PC-3 (cell line): ENCODE results near the gene FKBP7.

Source experiments
- EZH2 ChIP-seq: fragments of 300-600 bp; sonication (generic); IDR thresholded peaks from one replicate; pipeline ENCODE4 v1.6.1; 2017; ENCODE audit warnings: antibody characterized with exemption, mild to moderate bottlenecking, low read length; ENCODE audit not compliant: unreplicated experiment
- EZH2phosphoT487 ChIP-seq: fragments of 300-600 bp; sonication (generic); IDR thresholded peaks from 2 replicates; pipeline ENCODE4 v1.6.1; 2018; ENCODE audit warnings: mild to moderate bottlenecking, antibody characterized with exemption, low read length, borderline replicate concordance
- TF ChIP-seq, protein P1 (sequence below): fragments of 300-600 bp; sonication (generic); conservative IDR thresholded peaks from 2 replicates; pipeline ENCODE4 v1.5.1; 2017; ENCODE audit warnings: antibody characterized with exemption, low read depth, mild to moderate bottlenecking, low read length

DNA sequence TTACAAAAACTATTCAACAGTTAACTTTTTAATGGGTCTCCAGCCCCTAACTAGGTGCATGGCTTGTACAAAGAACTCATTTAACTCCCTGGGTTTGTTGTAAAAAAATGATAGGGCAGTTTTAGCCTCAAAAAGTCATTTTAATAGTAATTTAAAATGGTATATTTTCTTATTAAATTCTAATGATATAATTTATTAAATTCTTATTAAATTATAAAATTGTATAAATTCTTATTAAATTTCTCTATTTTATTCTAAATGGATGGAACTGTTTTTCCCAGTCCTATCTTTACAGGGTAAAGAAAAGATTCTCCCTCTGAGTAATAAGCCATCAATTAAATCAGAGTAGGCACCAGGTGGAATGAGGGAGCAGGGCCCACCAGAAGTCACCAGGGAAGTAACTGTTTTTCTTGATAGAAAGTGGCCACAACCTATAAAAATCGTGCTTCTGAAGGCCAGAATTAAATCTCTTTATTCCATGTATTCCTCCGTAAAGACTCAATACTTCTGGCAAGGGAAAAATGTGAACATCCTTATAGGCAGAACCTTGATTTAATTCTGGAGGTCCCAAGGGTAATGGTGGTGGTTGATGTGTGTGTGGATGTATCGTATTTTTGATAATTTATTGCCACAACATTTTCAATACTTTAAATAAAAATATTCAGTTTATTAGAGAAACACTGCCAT lies 814 bp downstream of the FKBP7 start:
- TF ChIP-seq, protein P1, sequence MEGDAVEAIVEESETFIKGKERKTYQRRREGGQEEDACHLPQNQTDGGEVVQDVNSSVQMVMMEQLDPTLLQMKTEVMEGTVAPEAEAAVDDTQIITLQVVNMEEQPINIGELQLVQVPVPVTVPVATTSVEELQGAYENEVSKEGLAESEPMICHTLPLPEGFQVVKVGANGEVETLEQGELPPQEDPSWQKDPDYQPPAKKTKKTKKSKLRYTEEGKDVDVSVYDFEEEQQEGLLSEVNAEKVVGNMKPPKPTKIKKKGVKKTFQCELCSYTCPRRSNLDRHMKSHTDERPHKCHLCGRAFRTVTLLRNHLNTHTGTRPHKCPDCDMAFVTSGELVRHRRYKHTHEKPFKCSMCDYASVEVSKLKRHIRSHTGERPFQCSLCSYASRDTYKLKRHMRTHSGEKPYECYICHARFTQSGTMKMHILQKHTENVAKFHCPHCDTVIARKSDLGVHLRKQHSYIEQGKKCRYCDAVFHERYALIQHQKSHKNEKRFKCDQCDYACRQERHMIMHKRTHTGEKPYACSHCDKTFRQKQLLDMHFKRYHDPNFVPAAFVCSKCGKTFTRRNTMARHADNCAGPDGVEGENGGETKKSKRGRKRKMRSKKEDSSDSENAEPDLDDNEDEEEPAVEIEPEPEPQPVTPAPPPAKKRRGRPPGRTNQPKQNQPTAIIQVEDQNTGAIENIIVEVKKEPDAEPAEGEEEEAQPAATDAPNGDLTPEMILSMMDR = no peak
- no peak for TF ChIP-seq EZH2phosphoT487
- no peak for TF ChIP-seq EZH2
